ENCODE results near the gene MRPL38.
"Not testable (repeated sequence)": the region's sequence is repeated elsewhere in the genome, so short reads cannot be mapped to it uniquely, and the experiment has no call there.

The MRPL38 gene

GRCh38 chr17:75865404-75866188, 39.1 kb downstream of the MRPL38 start:
- H3K14ac ChIP-seq (ENCODE audit: low read length); H3K27ac ChIP-seq (ENCODE audit: low read depth, low read length); H3K9ac ChIP-seq (ENCODE audit: low read length); H4K8ac ChIP-seq (ENCODE audit: low read depth, low read length); H2BK120ac ChIP-seq (ENCODE audit: insufficient read depth, low read length, poor library complexity); H2AFZ ChIP-seq (ENCODE audit: insufficient read depth, low read length, poor library complexity); DNase-seq; H3K79me2 ChIP-seq (ENCODE audit: control insufficient read depth, insufficient read depth, low read length, poor library complexity); H2BK5ac ChIP-seq (ENCODE audit: low read depth, low read length, poor library complexity); H2BK12ac ChIP-seq (ENCODE audit: low read length); H3K36me3 ChIP-seq (ENCODE audit: control insufficient read depth in 1 of 2, insufficient read depth in 2 of 2, low read length in 2 of 2); H3K79me1 ChIP-seq (ENCODE audit: low read length); H4K91ac ChIP-seq (ENCODE audit: low read depth, low read length); H3K4me1 ChIP-seq (ENCODE audit: control insufficient read depth in 1 of 2, insufficient read depth in 2 of 2, low read length in 2 of 2); H3K4ac ChIP-seq (ENCODE audit: low read depth, low read length); H3K23ac ChIP-seq (ENCODE audit: low read length); H3K27me3 ChIP-seq (ENCODE audit: insufficient read depth, low read length); H3K4me3 ChIP-seq (ENCODE audit: low read depth, low read length); H3K18ac ChIP-seq (ENCODE audit: low read length); H3K4me2 ChIP-seq (ENCODE audit: low read length); H3K9me3 ChIP-seq (ENCODE audit: insufficient read depth, low read depth, low read length): not testable (repeated sequence)
- H2AK5ac ChIP-seq (ENCODE audit: low read length): peak overlapping the region; percentile 32
- H4K12ac ChIP-seq (ENCODE audit: low read depth, low read length): peak overlapping the region; percentile 78
- no CpG with 5 or more reads among the region's 17 CpGs for WGBS (ENCODE audit: extremely low coverage, insufficient coverage, insufficient read length)

GRCh38 chr17:75864887-75865286, 39.8 kb downstream of the MRPL38 start:
- H4K91ac ChIP-seq (ENCODE audit: low read depth, low read length); H3K4me3 ChIP-seq (ENCODE audit: low read depth, low read length); H3K79me1 ChIP-seq (ENCODE audit: low read length); H2AK5ac ChIP-seq (ENCODE audit: low read length); DNase-seq; H3K9ac ChIP-seq (ENCODE audit: low read length); H3K23ac ChIP-seq (ENCODE audit: low read length); H3K9me3 ChIP-seq (ENCODE audit: insufficient read depth, low read depth, low read length); H3K14ac ChIP-seq (ENCODE audit: low read length); H3K27me3 ChIP-seq (ENCODE audit: insufficient read depth, low read length); H3K27ac ChIP-seq (ENCODE audit: low read depth, low read length); H2BK5ac ChIP-seq (ENCODE audit: low read depth, low read length, poor library complexity); H4K12ac ChIP-seq (ENCODE audit: low read depth, low read length); H3K79me2 ChIP-seq (ENCODE audit: control insufficient read depth, insufficient read depth, low read length, poor library complexity); H3K36me3 ChIP-seq (ENCODE audit: control insufficient read depth in 1 of 2, insufficient read depth in 2 of 2, low read length in 2 of 2); H3K4ac ChIP-seq (ENCODE audit: low read depth, low read length); H2BK12ac ChIP-seq (ENCODE audit: low read length); H2AFZ ChIP-seq (ENCODE audit: insufficient read depth, low read length, poor library complexity); H3K4me2 ChIP-seq (ENCODE audit: low read length); H3K4me1 ChIP-seq (ENCODE audit: control insufficient read depth in 1 of 2, insufficient read depth in 2 of 2, low read length in 2 of 2); H3K18ac ChIP-seq (ENCODE audit: low read length); H4K8ac ChIP-seq (ENCODE audit: low read depth, low read length); H2BK120ac ChIP-seq (ENCODE audit: insufficient read depth, low read length, poor library complexity): not testable (repeated sequence)
- no CpG with 5 or more reads among the region's 4 CpGs for WGBS (ENCODE audit: extremely low coverage, insufficient coverage, insufficient read length)

DNA sequence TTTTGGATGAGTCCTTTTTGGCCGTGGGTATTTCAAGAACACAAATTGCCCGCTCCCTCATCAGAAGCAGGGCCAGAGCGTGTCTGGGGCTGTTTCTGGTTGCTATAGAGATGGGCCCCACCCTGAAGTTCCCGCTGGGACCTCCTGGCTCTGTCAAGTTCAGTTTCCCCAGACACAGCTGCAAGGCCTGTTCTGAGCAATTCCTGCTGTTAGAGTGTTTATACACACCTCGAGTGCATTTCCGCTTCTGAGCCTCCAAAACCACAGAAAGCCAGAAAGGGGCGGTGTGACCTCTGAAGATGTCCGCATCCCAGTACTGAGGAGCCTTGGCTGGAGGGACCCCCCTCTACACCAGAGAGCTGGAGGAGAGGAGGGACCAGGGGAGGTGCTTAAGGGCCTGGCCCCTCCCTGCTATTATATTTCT, 40.2 kb downstream of the MRPL38 start:
- Histone ChIP-seq H4K12ac (ENCODE audit: low read depth, low read length) (no peak overlapping the region), H3K36me3 (ENCODE audit: control insufficient read depth in 1 of 2, insufficient read depth in 2 of 2, low read length in 2 of 2) (no peaks in the 10 kb centered on the region), H3K14ac (ENCODE audit: low read length) (no peak overlapping the region), H2AFZ (ENCODE audit: insufficient read depth, low read length, poor library complexity) (no peak overlapping the region), H3K27ac (ENCODE audit: low read depth, low read length) (no peak overlapping the region), H3K79me1 (ENCODE audit: low read length) (no peaks in the 10 kb centered on the region), H4K91ac (ENCODE audit: low read depth, low read length) (no peak overlapping the region), H3K79me2 (ENCODE audit: control insufficient read depth, insufficient read depth, low read length, poor library complexity) (no peaks in the 10 kb centered on the region), H3K23ac (ENCODE audit: low read length) (no peak overlapping the region), H3K27me3 (ENCODE audit: insufficient read depth, low read length) (no peaks in the 10 kb centered on the region), H3K4me1 (ENCODE audit: control insufficient read depth in 1 of 2, insufficient read depth in 2 of 2, low read length in 2 of 2) (no peaks in the 10 kb centered on the region), H4K8ac (ENCODE audit: low read depth, low read length) (no peak overlapping the region), H3K9me3 (ENCODE audit: insufficient read depth, low read depth, low read length) (no peaks in the 10 kb centered on the region), H2BK5ac (ENCODE audit: low read depth, low read length, poor library complexity) (no peak overlapping the region), H2BK12ac (ENCODE audit: low read length) (no peak overlapping the region), H3K4ac (ENCODE audit: low read depth, low read length) (no peak overlapping the region), H3K4me3 (ENCODE audit: low read depth, low read length) (no peak overlapping the region), H2AK5ac (ENCODE audit: low read length) (no peak overlapping the region), H2BK120ac (ENCODE audit: insufficient read depth, low read length, poor library complexity) (no peak overlapping the region), H3K18ac (ENCODE audit: low read length) (no peak overlapping the region), H3K9ac (ENCODE audit: low read length) (no peak overlapping the region), H3K4me2 (ENCODE audit: low read length) (no peak overlapping the region)
- no CpG with 5 or more reads among the region's 8 CpGs for WGBS (ENCODE audit: extremely low coverage, insufficient coverage, insufficient read length)
- no peak for DNase-seq

GRCh38 chr17:75861927-75862317, 42.8 kb downstream of the MRPL38 start:
- WGBS (ENCODE audit: extremely low coverage, insufficient coverage, insufficient read length): no CpG with 5 or more reads among the region's 9 CpGs
- no peak overlapping the region for H3K9ac ChIP-seq (ENCODE audit: low read length)
- H2BK120ac ChIP-seq (ENCODE audit: insufficient read depth, low read length, poor library complexity): no peak overlapping the region
- no peaks in the 10 kb centered on the region for H3K36me3 ChIP-seq (ENCODE audit: control insufficient read depth in 1 of 2, insufficient read depth in 2 of 2, low read length in 2 of 2)
- H3K4ac ChIP-seq (ENCODE audit: low read depth, low read length): no peak overlapping the region
- no peak for DNase-seq
- H3K4me1 ChIP-seq (ENCODE audit: control insufficient read depth in 1 of 2, insufficient read depth in 2 of 2, low read length in 2 of 2): no peaks in the 10 kb centered on the region
- no peaks in the 10 kb centered on the region for H3K27me3 ChIP-seq (ENCODE audit: insufficient read depth, low read length)
- H3K79me1 ChIP-seq (ENCODE audit: low read length): no peaks in the 10 kb centered on the region
- no peak overlapping the region for H2AK5ac ChIP-seq (ENCODE audit: low read length)
- no peak overlapping the region for H3K4me2 ChIP-seq (ENCODE audit: low read length)
- no peak overlapping the region for H2AFZ ChIP-seq (ENCODE audit: insufficient read depth, low read length, poor library complexity)
- no peak overlapping the region for H3K23ac ChIP-seq (ENCODE audit: low read length)
- H4K12ac ChIP-seq (ENCODE audit: low read depth, low read length): no peak overlapping the region
- no peak overlapping the region for H2BK12ac ChIP-seq (ENCODE audit: low read length)
- no peak overlapping the region for H4K91ac ChIP-seq (ENCODE audit: low read depth, low read length)
- no peak overlapping the region for H2BK5ac ChIP-seq (ENCODE audit: low read depth, low read length, poor library complexity)
- no peak overlapping the region for H3K18ac ChIP-seq (ENCODE audit: low read length)
- no peak overlapping the region for H3K14ac ChIP-seq (ENCODE audit: low read length)
- no peak overlapping the region for H3K27ac ChIP-seq (ENCODE audit: low read depth, low read length)
- H3K4me3 ChIP-seq (ENCODE audit: low read depth, low read length): no peak overlapping the region
- H3K79me2 ChIP-seq (ENCODE audit: control insufficient read depth, insufficient read depth, low read length, poor library complexity): no peaks in the 10 kb centered on the region
- no peak overlapping the region for H4K8ac ChIP-seq (ENCODE audit: low read depth, low read length)
- H3K9me3 ChIP-seq (ENCODE audit: insufficient read depth, low read depth, low read length): no peaks in the 10 kb centered on the region

All from trophoblast cell (in vitro differentiated cells and primary cell).